H9 (cell line): ENCODE results near the gene ISYNA1. TPM values are rescaled to one million over a fixed set of nuclear protein-coding genes. Genes with fewer than 3 reads are reported as not detected.

ENCODE experiments used
- DNase-seq: peaks from one replicate; pipeline ENCODE4 v3.0.0-alpha.2; 2017
- H2AFZ ChIP-seq: one replicate; pipeline ENCODE4 v1.6.1; 2013; ENCODE audit warnings: mild to moderate bottlenecking, low read length, control low read depth, moderate library complexity
- H2AK5ac ChIP-seq: 2 replicates; pipeline ENCODE4 v1.6.1; 2013; ENCODE audit warnings: low read length, control low read depth, mixed read lengths; ENCODE audit not compliant: insufficient read length
- H2BK120ac ChIP-seq: one replicate; pipeline ENCODE4 v1.6.1; 2013; ENCODE audit warnings: low read depth, mild to moderate bottlenecking, low read length, control low read depth, inconsistent platforms; ENCODE audit not compliant: poor library complexity, severe bottlenecking
- H2BK12ac ChIP-seq: 2 replicates; pipeline ENCODE4 v1.6.1; 2013; ENCODE audit warnings: low read length, control low read depth, mixed read lengths, low read depth; ENCODE audit not compliant: insufficient read length
- H2BK15ac ChIP-seq: 2 replicates; pipeline ENCODE4 v1.6.1; 2013; ENCODE audit warnings: low read depth, low read length, control low read depth
- H2BK20ac ChIP-seq: one replicate; pipeline ENCODE4 v1.6.1; 2013; ENCODE audit warnings: low read depth, mild to moderate bottlenecking, low read length, control low read depth, inconsistent platforms; ENCODE audit not compliant: poor library complexity, severe bottlenecking
- H2BK5ac ChIP-seq: 2 replicates; pipeline ENCODE4 v1.6.1; 2013; ENCODE audit warnings: low read length, control low read depth, mixed read lengths; ENCODE audit not compliant: insufficient read length
- H3K14ac ChIP-seq: 2 replicates; pipeline ENCODE4 v1.6.1; 2013; ENCODE audit warnings: low read length, control low read depth; ENCODE audit not compliant: insufficient read depth
- H3K18ac ChIP-seq: 2 replicates; pipeline ENCODE4 v1.6.1; 2013; ENCODE audit warnings: low read depth, mild to moderate bottlenecking, mixed read lengths, low read length, control low read depth; ENCODE audit not compliant: insufficient read length
- H3K23ac ChIP-seq: 2 replicates; pipeline ENCODE4 v1.6.1; 2013; ENCODE audit warnings: low read length, control low read depth, mixed read lengths, low read depth; ENCODE audit not compliant: insufficient read length
- H3K23me2 ChIP-seq: 2 replicates; pipeline ENCODE4 v1.6.1; 2013; ENCODE audit warnings: low read depth, mild to moderate bottlenecking, mixed read lengths, low read length, control low read depth; ENCODE audit not compliant: insufficient read length, poor library complexity, severe bottlenecking
- H3K27ac ChIP-seq: 2 replicates; pipeline ENCODE4 v1.5.1; 2013; ENCODE audit warnings: low read length, control low read depth, mixed read lengths, low read depth; ENCODE audit not compliant: insufficient read length
- H3K27me3 ChIP-seq: 2 replicates; pipeline ENCODE4 v1.6.1; 2013; ENCODE audit warnings: low read length, control low read depth, inconsistent platforms; ENCODE audit not compliant: insufficient read depth
- H3K4ac ChIP-seq: 2 replicates; pipeline ENCODE4 v1.6.1; 2013; ENCODE audit warnings: low read depth, mild to moderate bottlenecking, control low read depth, inconsistent platforms, low read length, moderate library complexity
- H3K4me1 ChIP-seq: 2 replicates; pipeline ENCODE4 v1.6.1; 2013; ENCODE audit warnings: low read length, control low read depth, inconsistent platforms; ENCODE audit not compliant: insufficient read depth
- H3K4me2 ChIP-seq: 2 replicates; pipeline ENCODE4 v1.6.1; 2013; ENCODE audit warnings: low read length, control low read depth, mixed read lengths; ENCODE audit not compliant: insufficient read length, insufficient read depth
- H3K56ac ChIP-seq: 2 replicates; pipeline ENCODE4 v1.6.1; 2013; ENCODE audit warnings: low read depth, mild to moderate bottlenecking, mixed read lengths, low read length, control low read depth; ENCODE audit not compliant: insufficient read length
- H3K79me1 ChIP-seq: 2 replicates; pipeline ENCODE4 v1.6.1; 2013; ENCODE audit warnings: low read depth, mild to moderate bottlenecking, moderate library complexity, low read length, control low read depth, inconsistent platforms; ENCODE audit not compliant: insufficient read depth, poor library complexity, severe bottlenecking
- H3K79me2 ChIP-seq: 2 replicates; pipeline ENCODE4 v1.6.1; 2013; ENCODE audit warnings: low read length, control low read depth, inconsistent platforms; ENCODE audit not compliant: insufficient read depth
- H3K9ac ChIP-seq: 2 replicates; pipeline ENCODE4 v1.6.1; 2013; ENCODE audit warnings: low read length, control low read depth, mixed read lengths; ENCODE audit not compliant: insufficient read length; ENCODE audit errors: extremely low read depth
- H3K9me3 ChIP-seq: one replicate; pipeline ENCODE4 v1.6.1; 2013; ENCODE audit warnings: low read depth, low read length, inconsistent platforms; ENCODE audit not compliant: control insufficient read depth
- H3T11ph ChIP-seq: one replicate; pipeline ENCODE4 v1.6.1; 2013; ENCODE audit warnings: mild to moderate bottlenecking, low read length, control low read depth, inconsistent platforms
- H4K20me1 ChIP-seq: one replicate; pipeline ENCODE4 v1.6.1; 2013; ENCODE audit not compliant: control insufficient read depth, insufficient read length, insufficient read depth
- H4K5ac ChIP-seq: 2 replicates; pipeline ENCODE4 v1.6.1; 2013; ENCODE audit warnings: low read depth, mild to moderate bottlenecking, mixed read lengths, low read length, control low read depth; ENCODE audit not compliant: insufficient read length
- H4K8ac ChIP-seq: replicated peaks from 2 replicates; pipeline ENCODE4 v1.6.1; 2013; ENCODE audit warnings: low read length, control low read depth, mixed read lengths, low read depth; ENCODE audit not compliant: insufficient read length
- H4K91ac ChIP-seq: 2 replicates; pipeline ENCODE4 v1.6.1; 2013; ENCODE audit warnings: low read depth, mild to moderate bottlenecking, moderate library complexity, mixed read lengths, low read length, control low read depth; ENCODE audit not compliant: insufficient read length
- H3K27ac Mint-ChIP-seq, 3 experiments: 2 replicates in 2 of 3; 3 replicates in 1 of 3; pipeline ENCODE4 v1.8.0; 2020 to 2021; ENCODE audit warnings: mixed read lengths in 3 of 3, mild to moderate bottlenecking in 1 of 3, moderate library complexity in 1 of 3
- H3K27me3 Mint-ChIP-seq: 2 replicates; pipeline ENCODE4 v1.8.0; 2021; ENCODE audit warnings: low read depth, mild to moderate bottlenecking, moderate library complexity, mixed read lengths
- H3K36me3 Mint-ChIP-seq, 3 experiments: 2 replicates in 2 of 3; 3 replicates in 1 of 3; pipeline ENCODE4 v1.8.0; 2020 to 2021; ENCODE audit warnings: low read depth in 3 of 3, mixed read lengths in 3 of 3; ENCODE audit not compliant: insufficient read depth in 1 of 3
- H3K4me1 Mint-ChIP-seq, 2 experiments: 2 replicates each; pipeline ENCODE4 v1.8.0; 2020; ENCODE audit warnings: mixed read lengths in 2 of 2
- H3K4me3 Mint-ChIP-seq, 2 experiments: 2 replicates in 1 of 2; 3 replicates in 1 of 2; pipeline ENCODE4 v1.8.0; 2020 to 2021; ENCODE audit warnings: mild to moderate bottlenecking in 2 of 2, mixed read lengths in 2 of 2, moderate library complexity in 1 of 2
- H3K9me3 Mint-ChIP-seq, 2 experiments: 2 replicates in 1 of 2; 3 replicates in 1 of 2; pipeline ENCODE4 v1.8.0; 2020; ENCODE audit warnings: mild to moderate bottlenecking in 2 of 2, mixed read lengths in 2 of 2, moderate library complexity in 1 of 2
- WGBS: extraction: QIAGEN DNeasy Blood & Tissue Kit; methylation state at CpG from one replicate; pipeline ENCODE4 v1.1.7; 2013; ENCODE audit warnings: missing lambda C conversion rate, low lambda C conversion rate, mixed read lengths; ENCODE audit not compliant: insufficient read length; ENCODE audit errors: extremely low coverage; 5-methylcytosine and 5-hydroxymethylcytosine counted together
- total RNA-seq: library from RNA; stranded (reverse); gene quantifications from 2 replicates; pipeline ENCODE4 v1.2.1, GENCODE V29; 2021
- TF ChIP-seq, protein P1 (sequence below): fragments of 200-600 bp; sonication (generic); conservative IDR thresholded peaks from 3 replicates; pipeline ENCODE4 v1.8.0; 2021; ENCODE audit warnings: antibody characterized with exemption, mild to moderate bottlenecking

The ISYNA1 gene
- total RNA-seq, 1 experiment from 2014 or later, result 241 TPM

DNA sequence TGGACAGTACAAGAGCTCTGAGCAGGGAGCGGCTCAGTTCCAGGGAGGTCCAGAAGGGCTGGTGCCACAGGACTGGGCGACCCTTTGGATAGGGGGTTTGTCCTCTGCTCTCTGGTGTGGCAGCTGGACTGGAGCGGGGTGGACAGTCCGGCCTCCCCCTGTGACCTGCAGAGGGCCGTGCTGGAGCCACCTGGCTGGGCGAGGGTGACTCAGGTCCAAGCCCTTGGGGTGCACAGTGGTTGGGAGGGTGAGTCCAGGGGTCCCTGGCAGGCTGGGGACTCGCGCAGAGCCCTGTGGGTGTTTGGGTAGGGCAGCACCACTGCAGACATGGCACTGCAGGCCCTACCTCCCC, 11.5 kb downstream of the ISYNA1 start:
- no peak overlapping the region; the same call in 1 of the 2 replicates for H3K14ac ChIP-seq
- H2AFZ ChIP-seq, result no peak overlapping the region
- H3K18ac ChIP-seq, result no peak overlapping the region
- H3K4me2 ChIP-seq, result no peak overlapping the region
- TF ChIP-seq, protein P1, sequence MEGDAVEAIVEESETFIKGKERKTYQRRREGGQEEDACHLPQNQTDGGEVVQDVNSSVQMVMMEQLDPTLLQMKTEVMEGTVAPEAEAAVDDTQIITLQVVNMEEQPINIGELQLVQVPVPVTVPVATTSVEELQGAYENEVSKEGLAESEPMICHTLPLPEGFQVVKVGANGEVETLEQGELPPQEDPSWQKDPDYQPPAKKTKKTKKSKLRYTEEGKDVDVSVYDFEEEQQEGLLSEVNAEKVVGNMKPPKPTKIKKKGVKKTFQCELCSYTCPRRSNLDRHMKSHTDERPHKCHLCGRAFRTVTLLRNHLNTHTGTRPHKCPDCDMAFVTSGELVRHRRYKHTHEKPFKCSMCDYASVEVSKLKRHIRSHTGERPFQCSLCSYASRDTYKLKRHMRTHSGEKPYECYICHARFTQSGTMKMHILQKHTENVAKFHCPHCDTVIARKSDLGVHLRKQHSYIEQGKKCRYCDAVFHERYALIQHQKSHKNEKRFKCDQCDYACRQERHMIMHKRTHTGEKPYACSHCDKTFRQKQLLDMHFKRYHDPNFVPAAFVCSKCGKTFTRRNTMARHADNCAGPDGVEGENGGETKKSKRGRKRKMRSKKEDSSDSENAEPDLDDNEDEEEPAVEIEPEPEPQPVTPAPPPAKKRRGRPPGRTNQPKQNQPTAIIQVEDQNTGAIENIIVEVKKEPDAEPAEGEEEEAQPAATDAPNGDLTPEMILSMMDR, result no peak
- no peak overlapping the region for H3K56ac ChIP-seq
- no peaks in the 10 kb centered on the region for H3K79me1 ChIP-seq
- Mint-ChIP-seq H3K9me3 (no peaks in the 10 kb centered on the region), H3K27ac (no peak overlapping the region; a peak in 1 of 7 replicates), H3K36me3 (0 out of 7 replicates have a peak, but pooled peaks cover 0 to 5% (median 0%) of the 10 kb centered on the region in 3 experiments), H3K4me1 (peaks cover 40 to 41% of the 10 kb centered on the region in 2 experiments), H3K27me3 (peaks cover 15% of the 10 kb centered on the region), H3K4me3 (no peak overlapping the region)
- no peak overlapping the region for H4K8ac ChIP-seq
- no peak overlapping the region for H4K91ac ChIP-seq
- no peak overlapping the region for H2BK12ac ChIP-seq
- no peak overlapping the region for H2AK5ac ChIP-seq
- no peak for DNase-seq
- H2BK5ac ChIP-seq, result no peak overlapping the region
- peaks cover 4% of the 10 kb centered on the region; the same call in 1 of the 2 replicates for H3K4me1 ChIP-seq
- H3K79me2 ChIP-seq, result no peaks in the 10 kb centered on the region
- no peak overlapping the region for H2BK15ac ChIP-seq
- no peak overlapping the region for H3K4ac ChIP-seq
- no peak overlapping the region for H3K27ac ChIP-seq
- no peaks in the 10 kb centered on the region for H3K27me3 ChIP-seq
- no peaks in the 10 kb centered on the region for H3K9me3 ChIP-seq
- H2BK120ac ChIP-seq, result no peak overlapping the region
- H4K5ac ChIP-seq, result no peak overlapping the region
- H3T11ph ChIP-seq, result no peak overlapping the region
- H4K20me1 ChIP-seq, result no peaks in the 10 kb centered on the region
- no peaks in the 10 kb centered on the region for H3K23me2 ChIP-seq
- no peak overlapping the region for H2BK20ac ChIP-seq
- no peak overlapping the region for H3K9ac ChIP-seq
- WGBS, result no CpG with 5 or more reads among the region's 8 CpGs
- H3K23ac ChIP-seq, result no peak overlapping the region
